ENCODE results near the gene TMEM72.

TMEM72 gene

GRCh38 chr10:44974082-44974627, 63.0 kb downstream of the TMEM72 start:
- TF ChIP-seq CTCF (conservative IDR thresholded peaks at IDR 0.05; ENCODE audit: low read length) (no peak), EZH2phosphoT487 (IDR thresholded peaks at IDR 0.05; ENCODE audit: borderline replicate concordance) (no peak)
- no peaks in the 10 kb centered on the region for H3K27me3 ChIP-seq (ENCODE audit: insufficient read depth, low read length, poor library complexity, severe bottlenecking)
- H4K20me1 ChIP-seq (ENCODE audit: insufficient read depth, low read length, poor library complexity, severe bottlenecking), result no peaks in the 10 kb centered on the region
- H3K9ac ChIP-seq (ENCODE audit: low read depth, low read length, poor library complexity, severe bottlenecking), result peak overlapping the region; percentile 85
- H3K4me3 ChIP-seq (ENCODE audit: low read length, poor library complexity, severe bottlenecking), result peak overlapping the region; percentile 72
- no peaks in the 10 kb centered on the region for H3K9me3 ChIP-seq (ENCODE audit: insufficient read depth, low read depth, low read length)
- H3K9me2 ChIP-seq (replicated peaks; ENCODE audit: low read depth, low read length), result no peaks in the 10 kb centered on the region
- no peaks in the 10 kb centered on the region for H3K79me2 ChIP-seq (ENCODE audit: insufficient read depth, low read length)
- peaks cover 40% of the 10 kb centered on the region for H3K4me1 ChIP-seq (ENCODE audit: insufficient read depth, low read length, poor library complexity, severe bottlenecking)
- no peaks in the 10 kb centered on the region for H3F3A ChIP-seq (ENCODE audit: low read depth)
- H3K4me2 ChIP-seq (ENCODE audit: low read depth, low read length, poor library complexity, severe bottlenecking), result peak overlapping the region; percentile 79
- no peaks in the 10 kb centered on the region for H3K36me3 ChIP-seq (ENCODE audit: insufficient read depth, low read length)
- H2AFZ ChIP-seq (ENCODE audit: low read length), result peak overlapping the region; percentile 73

- H3K4me2 ChIP-seq (ENCODE audit: low read depth, low read length, poor library complexity, severe bottlenecking), result peak overlapping the region; percentile 79
- H4K20me1 ChIP-seq (ENCODE audit: insufficient read depth, low read length, poor library complexity, severe bottlenecking), result no peaks in the 10 kb centered on the region
- H3K4me3 ChIP-seq (ENCODE audit: low read length, poor library complexity, severe bottlenecking), result peak overlapping the region; percentile 72
- H2AFZ ChIP-seq (ENCODE audit: low read length), result peak overlapping the region; percentile 73
- H3K4me1 ChIP-seq (ENCODE audit: insufficient read depth, low read length, poor library complexity, severe bottlenecking), result peaks cover 38% of the 10 kb centered on the region
- no peaks in the 10 kb centered on the region for H3K9me2 ChIP-seq (replicated peaks; ENCODE audit: low read depth, low read length)
- no peaks in the 10 kb centered on the region for H3F3A ChIP-seq (ENCODE audit: low read depth)
- H3K27me3 ChIP-seq (ENCODE audit: insufficient read depth, low read length, poor library complexity, severe bottlenecking), result no peaks in the 10 kb centered on the region
- TF ChIP-seq CTCF (conservative IDR thresholded peaks at IDR 0.05; ENCODE audit: low read length) (peak; percentile 84), EZH2phosphoT487 (IDR thresholded peaks at IDR 0.05; ENCODE audit: borderline replicate concordance) (no peak)
- no peaks in the 10 kb centered on the region for H3K79me2 ChIP-seq (ENCODE audit: insufficient read depth, low read length)
- peak overlapping the region; percentile 85 for H3K9ac ChIP-seq (ENCODE audit: low read depth, low read length, poor library complexity, severe bottlenecking)
- no peaks in the 10 kb centered on the region for H3K9me3 ChIP-seq (ENCODE audit: insufficient read depth, low read depth, low read length)
- H3K36me3 ChIP-seq (ENCODE audit: insufficient read depth, low read length), result no peaks in the 10 kb centered on the region
Observed at GRCh38 chr10:44974628-44975430, 63.7 kb downstream of the TMEM72 start.

GRCh38 chr10:44975431-44976331, 64.5 kb downstream of the TMEM72 start:
- no peaks in the 10 kb centered on the region for H3K9me2 ChIP-seq (replicated peaks; ENCODE audit: low read depth, low read length)
- H3K9ac ChIP-seq (ENCODE audit: low read depth, low read length, poor library complexity, severe bottlenecking), result peak overlapping the region; percentile 85
- no peaks in the 10 kb centered on the region for H3K36me3 ChIP-seq (ENCODE audit: insufficient read depth, low read length)
- H3K9me3 ChIP-seq (ENCODE audit: insufficient read depth, low read depth, low read length), result no peaks in the 10 kb centered on the region
- no peaks in the 10 kb centered on the region for H3F3A ChIP-seq (ENCODE audit: low read depth)
- no peak for TF ChIP-seq EZH2phosphoT487 (IDR thresholded peaks at IDR 0.05; ENCODE audit: borderline replicate concordance)
- no peak overlapping the region for H2AFZ ChIP-seq (ENCODE audit: low read length)
- H4K20me1 ChIP-seq (ENCODE audit: insufficient read depth, low read length, poor library complexity, severe bottlenecking), result no peaks in the 10 kb centered on the region
- peaks cover 42% of the 10 kb centered on the region for H3K4me1 ChIP-seq (ENCODE audit: insufficient read depth, low read length, poor library complexity, severe bottlenecking)
- H3K27me3 ChIP-seq (ENCODE audit: insufficient read depth, low read length, poor library complexity, severe bottlenecking), result no peaks in the 10 kb centered on the region
- H3K4me2 ChIP-seq (ENCODE audit: low read depth, low read length, poor library complexity, severe bottlenecking), result peak overlapping the region; percentile 62
- peak overlapping the region; percentile 41 for H3K4me3 ChIP-seq (ENCODE audit: low read length, poor library complexity, severe bottlenecking)
- H3K79me2 ChIP-seq (ENCODE audit: insufficient read depth, low read length), result no peaks in the 10 kb centered on the region
